ENCODE measurements around the gene RBPJL.

RBPJL gene

DNA sequence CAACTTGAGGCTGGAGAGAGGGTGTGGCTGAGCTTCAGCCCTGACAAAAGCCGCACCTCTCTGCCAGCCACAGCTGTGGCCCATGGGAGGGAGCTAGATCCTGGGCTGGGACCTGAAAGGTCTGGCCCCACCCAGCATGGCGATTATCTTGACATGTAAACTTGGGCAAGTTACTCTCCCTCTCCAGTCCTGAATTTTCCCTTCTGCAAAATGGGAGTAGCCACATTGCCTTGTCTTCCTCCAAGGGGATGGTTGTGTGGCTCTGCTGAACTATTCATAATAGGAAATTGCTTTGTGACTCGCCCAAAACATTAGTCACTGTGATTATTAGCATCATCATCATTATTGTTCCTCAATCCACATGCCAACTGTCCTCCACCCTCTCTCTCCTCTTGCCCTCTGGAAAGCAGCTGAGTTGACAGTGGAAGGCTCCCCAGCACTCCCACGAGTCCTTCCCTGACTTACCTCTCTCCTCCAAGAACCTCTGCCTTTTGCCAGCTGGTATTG is 23.0 kb upstream of the RBPJL start:
- Histone ChIP-seq H3F3A (ENCODE audit: insufficient read depth, low read length) (no peaks in the 10 kb centered on the region), H3K4me3 (ENCODE audit: low read length) (no peak overlapping the region), H3K9ac (ENCODE audit: low read length) (no peak overlapping the region), H3K36me3 (replicated peaks; ENCODE audit: insufficient read depth, low read length) (no peaks in the 10 kb centered on the region), H3K27ac (ENCODE audit: low read length) (no peak overlapping the region), H3K27me3 (replicated peaks; ENCODE audit: insufficient read depth, low read length) (no peaks in the 10 kb centered on the region), H3K9me3 (replicated peaks; ENCODE audit: insufficient read depth, low read length) (no peaks in the 10 kb centered on the region), H4K20me1 (ENCODE audit: insufficient read depth, low read length) (no peaks in the 10 kb centered on the region), H3K79me2 (ENCODE audit: low read length) (no peaks in the 10 kb centered on the region), H3K4me1 (ENCODE audit: low read length) (no peaks in the 10 kb centered on the region), H3K4me2 (ENCODE audit: low read depth, low read length) (no peak overlapping the region), H3K9me2 (replicated peaks; ENCODE audit: insufficient read depth, low read length) (no peaks in the 10 kb centered on the region), H2AFZ (ENCODE audit: low read length) (no peak overlapping the region)
- TF ChIP-seq EZH2phosphoT487 (IDR thresholded peaks at IDR 0.05; ENCODE audit: low read length) (no peak), EZH2 (optimal IDR thresholded peaks at IDR 0.05; ENCODE audit: low read depth, low read length) (no peak)
- TF ChIP-seq, protein P1, sequence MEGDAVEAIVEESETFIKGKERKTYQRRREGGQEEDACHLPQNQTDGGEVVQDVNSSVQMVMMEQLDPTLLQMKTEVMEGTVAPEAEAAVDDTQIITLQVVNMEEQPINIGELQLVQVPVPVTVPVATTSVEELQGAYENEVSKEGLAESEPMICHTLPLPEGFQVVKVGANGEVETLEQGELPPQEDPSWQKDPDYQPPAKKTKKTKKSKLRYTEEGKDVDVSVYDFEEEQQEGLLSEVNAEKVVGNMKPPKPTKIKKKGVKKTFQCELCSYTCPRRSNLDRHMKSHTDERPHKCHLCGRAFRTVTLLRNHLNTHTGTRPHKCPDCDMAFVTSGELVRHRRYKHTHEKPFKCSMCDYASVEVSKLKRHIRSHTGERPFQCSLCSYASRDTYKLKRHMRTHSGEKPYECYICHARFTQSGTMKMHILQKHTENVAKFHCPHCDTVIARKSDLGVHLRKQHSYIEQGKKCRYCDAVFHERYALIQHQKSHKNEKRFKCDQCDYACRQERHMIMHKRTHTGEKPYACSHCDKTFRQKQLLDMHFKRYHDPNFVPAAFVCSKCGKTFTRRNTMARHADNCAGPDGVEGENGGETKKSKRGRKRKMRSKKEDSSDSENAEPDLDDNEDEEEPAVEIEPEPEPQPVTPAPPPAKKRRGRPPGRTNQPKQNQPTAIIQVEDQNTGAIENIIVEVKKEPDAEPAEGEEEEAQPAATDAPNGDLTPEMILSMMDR (IDR thresholded peaks at IDR 0.05; ENCODE audit: low read length), result no peak
- no peak for DNase-seq

DNA sequence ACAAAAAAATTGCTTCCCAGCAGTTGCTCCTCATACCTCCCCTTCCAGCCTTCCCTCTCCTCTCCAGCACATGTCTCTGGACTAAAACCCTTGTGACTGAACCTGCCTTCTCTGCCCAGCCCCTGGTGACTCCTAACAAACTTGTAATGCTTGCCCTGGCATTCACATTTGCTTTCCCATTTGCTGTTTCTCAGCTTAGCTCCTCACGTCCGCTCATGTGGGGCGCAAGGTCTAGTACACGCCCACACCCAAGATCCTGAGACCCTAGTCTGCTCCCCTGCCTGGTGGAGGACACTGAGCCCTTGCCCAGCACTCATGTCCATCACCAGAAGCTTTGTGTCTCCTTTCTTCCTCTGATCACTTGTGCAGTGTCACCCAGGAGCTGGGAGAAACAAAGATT is 18.3 kb upstream of the RBPJL start:
- no peak overlapping the region for H2AFZ ChIP-seq (ENCODE audit: low read length)
- H3K9me3 ChIP-seq (replicated peaks; ENCODE audit: insufficient read depth, low read length), result no peaks in the 10 kb centered on the region
- TF ChIP-seq EZH2phosphoT487 (IDR thresholded peaks at IDR 0.05; ENCODE audit: low read length) (no peak), EZH2 (optimal IDR thresholded peaks at IDR 0.05; ENCODE audit: low read depth, low read length) (no peak)
- TF ChIP-seq, protein P1 (IDR thresholded peaks at IDR 0.05; ENCODE audit: low read length), result no peak
- no peak overlapping the region for H3K9ac ChIP-seq (ENCODE audit: low read length)
- H3K27me3 ChIP-seq (replicated peaks; ENCODE audit: insufficient read depth, low read length), result peaks cover 14% of the 10 kb centered on the region
- no peaks in the 10 kb centered on the region for H3K9me2 ChIP-seq (replicated peaks; ENCODE audit: insufficient read depth, low read length)
- no peak overlapping the region for H3K4me2 ChIP-seq (ENCODE audit: low read depth, low read length)
- H3K36me3 ChIP-seq (replicated peaks; ENCODE audit: insufficient read depth, low read length), result no peaks in the 10 kb centered on the region
- peaks cover 9% of the 10 kb centered on the region; the same call in 1 of the 2 replicates for H3K4me1 ChIP-seq (ENCODE audit: low read length)
- H3K79me2 ChIP-seq (ENCODE audit: low read length), result no peaks in the 10 kb centered on the region
- H3K27ac ChIP-seq (ENCODE audit: low read length), result no peak overlapping the region
- H4K20me1 ChIP-seq (ENCODE audit: insufficient read depth, low read length), result no peaks in the 10 kb centered on the region
- no peak for DNase-seq
- 0 out of 2 replicates have a peak, but pooled peaks cover 4% of the 10 kb centered on the region for H3F3A ChIP-seq (ENCODE audit: insufficient read depth, low read length)
- no peak overlapping the region for H3K4me3 ChIP-seq (ENCODE audit: low read length)

DNA sequence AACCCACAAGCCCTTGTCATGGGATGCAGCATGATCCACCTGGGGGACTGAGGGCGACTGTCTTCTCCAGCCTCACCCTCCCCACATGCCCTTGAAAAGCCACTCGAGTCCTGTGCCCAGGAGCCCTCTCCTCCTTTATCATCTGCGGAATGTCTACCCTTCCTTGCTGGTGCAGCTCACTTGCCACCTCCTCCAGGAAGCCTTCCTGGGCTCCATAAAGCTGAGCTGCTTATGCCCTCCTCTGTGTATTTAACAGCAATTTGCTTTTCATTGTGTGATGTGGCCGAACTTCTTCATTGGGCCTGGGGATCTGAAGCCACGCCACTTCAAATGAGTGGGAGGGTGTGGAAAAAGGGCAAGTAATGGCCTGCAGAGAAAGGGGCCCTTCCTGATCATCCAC is 17.8 kb upstream of the RBPJL start:
- Histone ChIP-seq H3K9me2 (replicated peaks; ENCODE audit: insufficient read depth, low read length) (no peaks in the 10 kb centered on the region), H4K20me1 (ENCODE audit: insufficient read depth, low read length) (no peaks in the 10 kb centered on the region)
- TF ChIP-seq, protein P1 (IDR thresholded peaks at IDR 0.05; ENCODE audit: low read length), result no peak
- TF ChIP-seq EZH2phosphoT487 (IDR thresholded peaks at IDR 0.05; ENCODE audit: low read length) (no peak), EZH2 (optimal IDR thresholded peaks at IDR 0.05; ENCODE audit: low read depth, low read length) (no peak)

More for the DNA sequence above, 17.8 kb upstream of the RBPJL start:
- H3K27ac ChIP-seq (ENCODE audit: low read length), result no peak overlapping the region
- no peaks in the 10 kb centered on the region for H3K36me3 ChIP-seq (replicated peaks; ENCODE audit: insufficient read depth, low read length)
- H3K4me3 ChIP-seq (ENCODE audit: low read length), result no peak overlapping the region
- DNase-seq, result no peak
- H3K9ac ChIP-seq (ENCODE audit: low read length), result no peak overlapping the region
- H3K79me2 ChIP-seq (ENCODE audit: low read length), result no peaks in the 10 kb centered on the region
- peaks cover 9% of the 10 kb centered on the region; the same call in 1 of the 2 replicates for H3K4me1 ChIP-seq (ENCODE audit: low read length)
- H3K4me2 ChIP-seq (ENCODE audit: low read depth, low read length), result no peak overlapping the region
- H2AFZ ChIP-seq (ENCODE audit: low read length), result no peak overlapping the region
- H3F3A ChIP-seq (ENCODE audit: insufficient read depth, low read length), result 0 out of 2 replicates have a peak, but pooled peaks cover 4% of the 10 kb centered on the region
- peaks cover 14% of the 10 kb centered on the region for H3K27me3 ChIP-seq (replicated peaks; ENCODE audit: insufficient read depth, low read length)
- H3K9me3 ChIP-seq (replicated peaks; ENCODE audit: insufficient read depth, low read length), result no peaks in the 10 kb centered on the region

Data from MM.1S (cell line).